Measurements from ENCODE around the gene PTGER3. TPM values are rescaled to one million over a fixed set of nuclear protein-coding genes. Genes with fewer than 3 reads are reported as not detected.

Gene PTGER3
- total RNA-seq, 4 donors from 2014 or later: 51.1 to 217 (median 119) TPM

- Histone ChIP-seq H3K4me3 (no peak overlapping the region), H3K4me1 (peaks cover 0 to 8% of the 10 kb centered on the region in 2 donors), H3K9me3 (no peaks in the 10 kb centered on the region), H3K27ac (peak overlapping the region in 1 of 2 donors; percentile 23), H3K36me3 (no peaks in the 10 kb centered on the region), H3K27me3 (no peaks in the 10 kb centered on the region)
- TF ChIP-seq POLR2A (IDR thresholded peaks at IDR 0.05) (no peak), CTCF (IDR thresholded peaks at IDR 0.05) (no peak)
- intact Hi-C loops (cut with DNase I; ENCODE audit: low total_unique reads): no loop called here
- DNase-seq: no peak
Observed at GRCh38 chr1:71028981-71029380, 18.6 kb downstream of the PTGER3 start.

GRCh38 chr1:71027991-71028390 is 19.6 kb downstream of the PTGER3 start:
- no peak for DNase-seq
- intact Hi-C loops (cut with DNase I; ENCODE audit: low total_unique reads): no loop called here
- TF ChIP-seq CTCF (IDR thresholded peaks at IDR 0.05): no peak
- no peak for TF ChIP-seq POLR2A (IDR thresholded peaks at IDR 0.05)
- no peaks in the 10 kb centered on the region for H3K36me3 ChIP-seq
- no peaks in the 10 kb centered on the region for H3K9me3 ChIP-seq
- H3K27me3 ChIP-seq: no peaks in the 10 kb centered on the region
- peaks cover 0 to 8% of the 10 kb centered on the region in 2 donors for H3K4me1 ChIP-seq
- peak overlapping the region; percentile 2 to 23 for H3K27ac ChIP-seq
- no peak overlapping the region for H3K4me3 ChIP-seq

DNA sequence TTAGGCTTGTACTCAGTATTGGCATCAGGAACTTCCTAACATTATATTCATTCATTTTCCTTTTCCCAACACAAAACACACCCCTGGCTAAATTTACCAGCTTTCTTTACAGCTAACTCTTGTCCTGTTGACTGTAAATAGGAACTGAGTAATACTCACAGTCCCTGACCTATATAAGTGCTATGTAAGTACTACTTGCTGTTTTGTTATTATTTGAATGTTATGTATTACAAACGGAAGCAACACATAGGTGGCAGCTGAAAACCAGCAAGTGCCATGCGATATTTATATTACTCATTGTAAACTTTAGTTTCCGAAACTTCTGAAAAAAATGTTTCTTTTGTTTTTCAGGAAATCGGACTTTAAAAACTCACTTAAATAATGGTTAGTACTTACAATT is 21.5 kb downstream of the PTGER3 start:
- Histone ChIP-seq H3K9me3 (no peaks in the 10 kb centered on the region), H3K27ac (peak overlapping the region in 1 of 2 donors; percentile 14), H3K27me3 (no peaks in the 10 kb centered on the region), H3K4me3 (no peak overlapping the region), H3K4me1 (no peaks in the 10 kb centered on the region), H3K36me3 (no peaks in the 10 kb centered on the region)
- intact Hi-C loops (cut with DNase I; ENCODE audit: low total_unique reads): no loop called here
- TF ChIP-seq POLR2A (IDR thresholded peaks at IDR 0.05): no peak
- TF ChIP-seq CTCF (IDR thresholded peaks at IDR 0.05): no peak
- no peak for DNase-seq

- Histone ChIP-seq H3K27ac (no peak overlapping the region), H3K9me3 (no peaks in the 10 kb centered on the region), H3K4me1 (peaks cover 0 to 5% of the 10 kb centered on the region in 2 donors), H3K36me3 (no peaks in the 10 kb centered on the region), H3K27me3 (no peaks in the 10 kb centered on the region), H3K4me3 (no peak overlapping the region)
- DNase-seq: no peak
- intact Hi-C loops (cut with DNase I; ENCODE audit: low total_unique reads): no loop called here
- TF ChIP-seq POLR2A (IDR thresholded peaks at IDR 0.05) (no peak), CTCF (IDR thresholded peaks at IDR 0.05) (no peak)
Observed at GRCh38 chr1:71023515-71023914, 24.1 kb downstream of the PTGER3 start.

DNA sequence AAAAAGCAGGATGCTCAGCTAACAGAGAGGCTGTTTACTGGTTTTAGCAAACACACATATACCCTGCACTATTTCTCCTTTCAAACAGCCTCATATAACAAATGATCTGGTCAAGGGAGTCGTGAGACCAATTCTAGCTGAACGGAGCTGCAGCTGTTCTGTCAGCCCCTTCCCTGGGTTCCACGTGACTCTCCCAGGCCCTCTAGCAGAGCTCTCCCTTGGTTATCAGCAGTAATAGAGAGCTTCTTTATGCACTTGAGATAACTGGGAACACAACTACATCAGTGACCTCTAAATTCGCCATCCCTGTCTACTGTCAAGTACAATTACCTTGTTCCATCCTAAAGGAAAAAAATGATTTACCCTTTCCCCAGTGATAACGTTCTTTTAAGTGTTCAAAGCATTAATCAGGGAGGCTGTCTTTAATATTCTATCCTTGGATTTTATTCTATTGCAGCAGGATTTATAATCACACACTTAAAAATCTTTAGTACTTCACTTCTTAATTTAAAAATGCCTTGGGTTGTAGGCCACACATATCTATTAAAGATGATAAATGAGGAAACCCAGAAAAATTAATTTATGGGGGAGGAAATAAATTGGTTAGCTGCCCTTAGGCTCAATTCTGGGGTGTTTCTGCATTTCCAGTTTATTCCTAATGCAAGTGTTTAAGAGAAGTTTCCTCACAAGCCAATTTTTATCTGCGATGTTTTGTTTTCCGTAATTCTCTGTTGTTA is 28.2 kb downstream of the PTGER3 start:
- no peaks in the 10 kb centered on the region for H3K27me3 ChIP-seq
- no peaks in the 10 kb centered on the region for H3K36me3 ChIP-seq
- DNase-seq: no peak
- peaks cover 0 to 5% of the 10 kb centered on the region in 2 donors for H3K4me1 ChIP-seq
- peak overlapping the region; percentile 26 to 54 for H3K27ac ChIP-seq
- H3K9me3 ChIP-seq: no peaks in the 10 kb centered on the region
- TF ChIP-seq POLR2A (IDR thresholded peaks at IDR 0.05): no peak
- H3K4me3 ChIP-seq: no peak overlapping the region
- intact Hi-C loops (cut with DNase I; ENCODE audit: low total_unique reads): no loop called here
